ENCODE measurements around the gene MAP2K6.

MAP2K6 gene

GRCh38 chr17:69434164-69434579 is 19.7 kb downstream of the MAP2K6 start:
- DNase-seq: no peak
- no peak overlapping the region for H3K4me2 ChIP-seq (ENCODE audit: low read length)
- peak overlapping the region; percentile 62 for H2BK5ac ChIP-seq (ENCODE audit: low read length)
- H3K79me1 ChIP-seq (ENCODE audit: low read length): no peaks in the 10 kb centered on the region
- H3K27me3 ChIP-seq (ENCODE audit: insufficient read depth, low read length, poor library complexity): no peaks in the 10 kb centered on the region
- H3K4me3 ChIP-seq (ENCODE audit: low read length): no peak overlapping the region
- peaks cover 4% of the 10 kb centered on the region for H3K4me1 ChIP-seq (ENCODE audit: control insufficient read depth, low read depth, low read length)
- H2AK5ac ChIP-seq (ENCODE audit: low read length): no peak overlapping the region
- H4K5ac ChIP-seq (ENCODE audit: low read length): no peak overlapping the region
- peak overlapping the region; percentile 62 for H3K56ac ChIP-seq (ENCODE audit: low read length)
- H2BK15ac ChIP-seq (replicated peaks; ENCODE audit: low read depth): no peak overlapping the region
- no peak overlapping the region for H4K8ac ChIP-seq (ENCODE audit: low read depth, low read length)
- no peak overlapping the region for H3K27ac ChIP-seq (ENCODE audit: low read depth, low read length)
- no peak overlapping the region for H3K9ac ChIP-seq (ENCODE audit: low read length)
- H3K79me2 ChIP-seq (ENCODE audit: control insufficient read depth, insufficient read depth, low read length): no peaks in the 10 kb centered on the region
- no peaks in the 10 kb centered on the region for H3K36me3 ChIP-seq (ENCODE audit: control insufficient read depth, insufficient read depth, low read length)
- WGBS (ENCODE audit: extremely low coverage, insufficient coverage, low lambda C conversion rate): no CpG with 5 or more reads among the region's 3 CpGs
- peak overlapping the region; percentile 88 for H3K18ac ChIP-seq (ENCODE audit: low read length)
- no peak overlapping the region for H3K23ac ChIP-seq (ENCODE audit: low read length)
- H2BK120ac ChIP-seq (ENCODE audit: low read depth, low read length): peak overlapping the region; percentile 73
- H3K4ac ChIP-seq (ENCODE audit: low read depth, low read length): peak overlapping the region; percentile 52

GRCh38 chr17:69435971-69436696 is 21.6 kb downstream of the MAP2K6 start:
- Histone ChIP-seq H3K9ac (ENCODE audit: low read length) (no peak overlapping the region), H3K4me2 (ENCODE audit: low read length) (no peak overlapping the region), H3K79me1 (ENCODE audit: low read length) (no peaks in the 10 kb centered on the region), H3K27ac (ENCODE audit: low read depth, low read length) (no peak overlapping the region), H3K4ac (ENCODE audit: low read depth, low read length) (no peak overlapping the region), H3K27me3 (ENCODE audit: insufficient read depth, low read length, poor library complexity) (no peaks in the 10 kb centered on the region), H2BK5ac (ENCODE audit: low read length) (no peak overlapping the region), H3K56ac (ENCODE audit: low read length) (no peak overlapping the region), H2BK120ac (ENCODE audit: low read depth, low read length) (no peak overlapping the region), H3K4me1 (ENCODE audit: control insufficient read depth, low read depth, low read length) (peaks cover 4% of the 10 kb centered on the region), H3K4me3 (ENCODE audit: low read length) (no peak overlapping the region), H2BK15ac (replicated peaks; ENCODE audit: low read depth) (peak overlapping the region; percentile 57), H4K8ac (ENCODE audit: low read depth, low read length) (no peak overlapping the region), H4K5ac (ENCODE audit: low read length) (no peak overlapping the region), H3K79me2 (ENCODE audit: control insufficient read depth, insufficient read depth, low read length) (no peaks in the 10 kb centered on the region), H3K36me3 (ENCODE audit: control insufficient read depth, insufficient read depth, low read length) (no peaks in the 10 kb centered on the region), H3K18ac (ENCODE audit: low read length) (no peak overlapping the region), H3K23ac (ENCODE audit: low read length) (no peak overlapping the region), H2AK5ac (ENCODE audit: low read length) (no peak overlapping the region)
- WGBS (ENCODE audit: extremely low coverage, insufficient coverage, low lambda C conversion rate): no CpG with 5 or more reads among the region's 5 CpGs
- DNase-seq: peak; percentile 85

- Histone ChIP-seq H3K4me2 (ENCODE audit: low read length) (no peak overlapping the region), H3K79me1 (ENCODE audit: low read length) (no peaks in the 10 kb centered on the region), H3K79me2 (ENCODE audit: control insufficient read depth, insufficient read depth, low read length) (no peaks in the 10 kb centered on the region), H2AK5ac (ENCODE audit: low read length) (no peak overlapping the region), H3K18ac (ENCODE audit: low read length) (no peak overlapping the region), H3K27ac (ENCODE audit: low read depth, low read length) (no peak overlapping the region), H3K56ac (ENCODE audit: low read length) (no peak overlapping the region), H3K36me3 (ENCODE audit: control insufficient read depth, insufficient read depth, low read length) (no peaks in the 10 kb centered on the region), H3K23ac (ENCODE audit: low read length) (no peak overlapping the region), H3K4me3 (ENCODE audit: low read length) (no peak overlapping the region), H2BK15ac (replicated peaks; ENCODE audit: low read depth) (no peak overlapping the region), H2BK5ac (ENCODE audit: low read length) (no peak overlapping the region), H3K27me3 (ENCODE audit: insufficient read depth, low read length, poor library complexity) (no peaks in the 10 kb centered on the region), H3K4me1 (ENCODE audit: control insufficient read depth, low read depth, low read length) (peaks cover 4% of the 10 kb centered on the region), H3K9ac (ENCODE audit: low read length) (no peak overlapping the region), H3K4ac (ENCODE audit: low read depth, low read length) (no peak overlapping the region), H2BK120ac (ENCODE audit: low read depth, low read length) (no peak overlapping the region), H4K5ac (ENCODE audit: low read length) (no peak overlapping the region), H4K8ac (ENCODE audit: low read depth, low read length) (no peak overlapping the region)
- no peak for DNase-seq
- WGBS (ENCODE audit: extremely low coverage, insufficient coverage, low lambda C conversion rate): no CpG with 5 or more reads among the region's 1 CpG
Observed at GRCh38 chr17:69437475-69437874, 23.0 kb downstream of the MAP2K6 start.

GRCh38 chr17:69438776-69439175 is 24.3 kb downstream of the MAP2K6 start:
- Histone ChIP-seq H3K27ac (ENCODE audit: low read depth, low read length) (no peak overlapping the region), H3K18ac (ENCODE audit: low read length) (no peak overlapping the region), H3K9ac (ENCODE audit: low read length) (no peak overlapping the region), H2BK15ac (replicated peaks; ENCODE audit: low read depth) (no peak overlapping the region), H3K56ac (ENCODE audit: low read length) (no peak overlapping the region), H3K4me2 (ENCODE audit: low read length) (no peak overlapping the region), H3K27me3 (ENCODE audit: insufficient read depth, low read length, poor library complexity) (no peaks in the 10 kb centered on the region), H3K79me1 (ENCODE audit: low read length) (no peaks in the 10 kb centered on the region), H3K4ac (ENCODE audit: low read depth, low read length) (no peak overlapping the region), H2AK5ac (ENCODE audit: low read length) (no peak overlapping the region), H2BK5ac (ENCODE audit: low read length) (no peak overlapping the region), H3K79me2 (ENCODE audit: control insufficient read depth, insufficient read depth, low read length) (no peaks in the 10 kb centered on the region), H4K5ac (ENCODE audit: low read length) (no peak overlapping the region), H4K8ac (ENCODE audit: low read depth, low read length) (no peak overlapping the region), H2BK120ac (ENCODE audit: low read depth, low read length) (no peak overlapping the region), H3K23ac (ENCODE audit: low read length) (no peak overlapping the region), H3K4me3 (ENCODE audit: low read length) (no peak overlapping the region), H3K4me1 (ENCODE audit: control insufficient read depth, low read depth, low read length) (peaks cover 4% of the 10 kb centered on the region), H3K36me3 (ENCODE audit: control insufficient read depth, insufficient read depth, low read length) (no peaks in the 10 kb centered on the region)
- no peak for DNase-seq
- no CpG with 5 or more reads among the region's 4 CpGs for WGBS (ENCODE audit: extremely low coverage, insufficient coverage, low lambda C conversion rate)

GRCh38 chr17:69441179-69441578 is 26.7 kb downstream of the MAP2K6 start:
- Histone ChIP-seq H4K8ac (ENCODE audit: low read depth, low read length) (no peak overlapping the region), H3K18ac (ENCODE audit: low read length) (no peak overlapping the region), H3K56ac (ENCODE audit: low read length) (no peak overlapping the region), H3K27ac (ENCODE audit: low read depth, low read length) (no peak overlapping the region), H2BK120ac (ENCODE audit: low read depth, low read length) (no peak overlapping the region), H3K9ac (ENCODE audit: low read length) (no peak overlapping the region), H2BK15ac (replicated peaks; ENCODE audit: low read depth) (no peak overlapping the region), H3K23ac (ENCODE audit: low read length) (no peak overlapping the region), H3K79me2 (ENCODE audit: control insufficient read depth, insufficient read depth, low read length) (no peaks in the 10 kb centered on the region), H3K79me1 (ENCODE audit: low read length) (no peaks in the 10 kb centered on the region), H3K4me1 (ENCODE audit: control insufficient read depth, low read depth, low read length) (peaks cover 4% of the 10 kb centered on the region), H2AK5ac (ENCODE audit: low read length) (no peak overlapping the region), H3K27me3 (ENCODE audit: insufficient read depth, low read length, poor library complexity) (no peaks in the 10 kb centered on the region), H3K4me2 (ENCODE audit: low read length) (no peak overlapping the region), H3K4me3 (ENCODE audit: low read length) (no peak overlapping the region), H4K5ac (ENCODE audit: low read length) (no peak overlapping the region), H3K4ac (ENCODE audit: low read depth, low read length) (no peak overlapping the region), H2BK5ac (ENCODE audit: low read length) (no peak overlapping the region), H3K36me3 (ENCODE audit: control insufficient read depth, insufficient read depth, low read length) (no peaks in the 10 kb centered on the region)
- no peak for DNase-seq
- no CpG with 5 or more reads among the region's 2 CpGs for WGBS (ENCODE audit: extremely low coverage, insufficient coverage, low lambda C conversion rate)

GRCh38 chr17:69443138-69443537 is 28.6 kb downstream of the MAP2K6 start:
- H3K36me3 ChIP-seq (ENCODE audit: control insufficient read depth, insufficient read depth, low read length): no peaks in the 10 kb centered on the region
- H3K4ac ChIP-seq (ENCODE audit: low read depth, low read length): no peak overlapping the region
- H3K4me2 ChIP-seq (ENCODE audit: low read length): no peak overlapping the region
- no peaks in the 10 kb centered on the region for H3K79me1 ChIP-seq (ENCODE audit: low read length)
- no peak for DNase-seq
- H3K4me1 ChIP-seq (ENCODE audit: control insufficient read depth, low read depth, low read length): peaks cover 2% of the 10 kb centered on the region
- H4K8ac ChIP-seq (ENCODE audit: low read depth, low read length): no peak overlapping the region
- H3K18ac ChIP-seq (ENCODE audit: low read length): no peak overlapping the region
- no peak overlapping the region for H2AK5ac ChIP-seq (ENCODE audit: low read length)
- H3K4me3 ChIP-seq (ENCODE audit: low read length): no peak overlapping the region
- H2BK5ac ChIP-seq (ENCODE audit: low read length): peak overlapping the region; percentile 15
- H2BK120ac ChIP-seq (ENCODE audit: low read depth, low read length): no peak overlapping the region
- H3K27me3 ChIP-seq (ENCODE audit: insufficient read depth, low read length, poor library complexity): no peaks in the 10 kb centered on the region
- H3K79me2 ChIP-seq (ENCODE audit: control insufficient read depth, insufficient read depth, low read length): no peaks in the 10 kb centered on the region
- no peak overlapping the region for H3K23ac ChIP-seq (ENCODE audit: low read length)
- H2BK15ac ChIP-seq (replicated peaks; ENCODE audit: low read depth): no peak overlapping the region
- no peak overlapping the region for H3K56ac ChIP-seq (ENCODE audit: low read length)
- no peak overlapping the region for H3K9ac ChIP-seq (ENCODE audit: low read length)
- H3K27ac ChIP-seq (ENCODE audit: low read depth, low read length): no peak overlapping the region
- no CpG with 5 or more reads among the region's 4 CpGs for WGBS (ENCODE audit: extremely low coverage, insufficient coverage, low lambda C conversion rate)
- no peak overlapping the region for H4K5ac ChIP-seq (ENCODE audit: low read length)
